Frontal cortex (tissue), 4 donors: ENCODE data around the gene PCBP3. TPM values are rescaled to one million over a fixed set of nuclear protein-coding genes. Genes with fewer than 3 reads are reported as not detected.
"Not testable (repeated sequence)": the region's sequence is repeated elsewhere in the genome, so short reads cannot be mapped to it uniquely, and the experiment has no call there.

Experiments
- DNase-seq, 2 donors: peaks; one replicate each; pipeline ENCODE4 v3.0.0; 2012; ENCODE audit warnings: low spot score in 2 of 2
- FAIRE-seq: peaks from 2 replicates; lab custom pipeline; 2012; peaks lifted over from hg19 to GRCh38; lab: Jason Lieb, UNC
- total RNA-seq: library from RNA; depleted of rRNA; stranded (reverse); fragments of >200 nt; gene quantifications from one replicate; pipeline ENCODE4 v1.2.3, GENCODE V29; 2014
- donor health status: control.
- donor health status: control.
- donor health status: control.

The PCBP3 gene
- total RNA-seq, 1 donor from 2014 or later = 7.3 TPM

DNA sequence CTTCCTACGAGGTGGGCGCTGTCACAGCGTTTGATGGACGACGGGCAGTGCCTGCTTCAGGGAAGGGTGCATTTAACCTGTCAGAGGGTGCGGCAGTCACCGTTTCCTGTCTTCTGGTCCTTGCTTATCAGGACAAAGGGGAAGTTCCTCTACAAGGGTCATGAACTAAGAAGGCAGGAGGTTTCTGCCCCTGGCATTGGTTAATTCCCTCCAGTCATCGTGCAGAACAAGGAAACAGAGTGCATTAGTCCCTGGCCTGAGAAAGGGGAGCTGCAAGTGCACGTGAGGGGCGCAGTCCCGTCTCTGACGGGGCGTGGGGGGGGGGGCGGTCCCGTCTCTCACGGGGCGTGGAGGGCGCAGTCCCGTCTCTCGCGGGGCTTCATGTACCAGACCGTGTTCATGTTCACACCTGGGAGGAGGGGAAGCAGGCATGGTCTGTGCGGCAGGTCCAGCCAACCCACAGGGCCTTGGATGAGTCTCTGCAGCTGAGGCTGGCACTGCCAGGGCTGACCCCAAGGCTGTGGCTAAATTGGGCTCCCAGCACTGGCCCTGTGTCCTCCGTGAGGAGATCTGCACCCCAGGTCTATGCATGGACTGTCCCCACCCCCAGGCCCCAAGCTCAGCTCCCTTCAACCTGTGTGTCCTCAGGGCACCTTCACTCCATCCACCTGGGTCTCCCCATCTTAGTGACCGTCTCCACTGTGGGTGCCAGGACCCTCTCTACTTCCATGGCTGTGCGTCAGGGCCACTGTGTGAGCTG is 248.8 kb downstream of the PCBP3 start:
- DNase-seq (no peak), FAIRE-seq (no peak)

DNA sequence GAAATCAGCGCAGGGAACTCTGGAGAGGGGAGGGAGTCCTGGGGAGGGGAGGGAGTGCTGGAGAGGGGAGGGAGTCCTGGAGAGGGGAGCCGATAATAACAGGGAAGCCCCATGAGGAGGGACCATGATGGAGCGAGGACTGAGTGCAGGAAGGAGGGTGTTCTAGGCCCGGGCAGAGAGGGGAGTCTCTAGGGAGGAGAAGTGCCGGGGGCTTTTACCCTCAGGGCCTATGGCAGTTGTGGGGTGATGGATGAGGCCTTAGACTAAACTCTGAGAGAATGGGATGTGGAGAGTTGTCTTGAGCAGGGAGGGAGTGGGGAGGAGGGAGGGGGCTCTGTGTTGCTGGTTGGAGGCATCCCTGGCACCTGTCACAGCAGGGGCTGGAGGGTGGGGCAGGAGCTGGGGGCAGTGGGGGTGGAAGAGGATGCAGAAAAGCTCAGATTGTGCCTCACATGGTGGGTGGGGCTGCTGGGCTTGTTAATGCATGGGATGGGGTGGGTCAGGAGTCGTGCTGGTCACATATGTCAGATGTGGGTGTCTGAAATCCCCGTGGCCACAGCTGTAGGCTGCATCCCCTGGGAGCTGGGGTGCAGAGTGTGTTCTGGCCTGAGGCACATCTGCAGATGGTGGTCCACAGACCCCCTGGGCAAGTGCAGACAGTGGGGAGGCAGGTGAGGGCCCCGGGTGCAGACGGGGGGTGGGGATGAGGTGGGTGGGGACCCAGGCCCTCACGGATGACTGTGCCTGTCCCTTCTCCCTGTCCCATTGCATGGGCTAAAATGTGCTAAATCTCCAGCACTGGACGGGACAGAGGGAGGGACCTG is 249.6 kb downstream of the PCBP3 start:
- FAIRE-seq (no peak), DNase-seq (no peak)

DNA sequence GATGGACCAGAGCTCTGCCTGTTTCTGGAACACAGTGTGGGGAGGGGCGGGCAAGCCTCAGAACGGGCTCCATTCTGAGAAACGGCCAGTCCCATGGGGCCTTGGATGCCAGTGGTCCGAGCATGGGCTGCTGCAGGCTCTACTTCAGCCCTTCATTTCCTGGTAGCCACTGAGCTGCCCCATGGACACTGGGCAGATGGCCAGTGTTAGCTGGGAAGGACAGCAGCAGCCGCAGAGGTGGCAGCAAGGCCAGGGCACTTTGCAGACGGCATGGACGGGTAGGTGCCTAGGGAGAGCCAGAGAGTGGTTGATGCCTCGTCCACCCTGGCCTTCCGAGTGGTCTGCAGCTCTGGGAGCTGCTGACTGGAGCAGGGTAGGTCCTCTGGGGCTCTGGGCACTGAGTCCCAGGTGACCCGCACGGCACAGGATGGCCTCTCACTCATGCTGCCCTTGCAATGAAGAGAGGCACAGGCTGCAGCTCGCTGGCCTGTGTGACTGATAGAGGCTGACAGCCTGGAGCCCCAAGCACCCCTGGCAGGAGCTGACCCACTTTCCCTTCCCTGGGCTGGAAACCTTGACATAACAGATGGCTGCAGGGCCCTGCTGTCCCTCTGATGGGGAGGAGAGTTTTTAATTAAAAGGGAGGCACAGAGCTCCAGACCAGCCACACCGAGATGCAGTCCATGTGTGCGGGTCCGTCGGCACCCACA is 250.4 kb downstream of the PCBP3 start:
- DNase-seq (no peak), FAIRE-seq (no peak)

DNA sequence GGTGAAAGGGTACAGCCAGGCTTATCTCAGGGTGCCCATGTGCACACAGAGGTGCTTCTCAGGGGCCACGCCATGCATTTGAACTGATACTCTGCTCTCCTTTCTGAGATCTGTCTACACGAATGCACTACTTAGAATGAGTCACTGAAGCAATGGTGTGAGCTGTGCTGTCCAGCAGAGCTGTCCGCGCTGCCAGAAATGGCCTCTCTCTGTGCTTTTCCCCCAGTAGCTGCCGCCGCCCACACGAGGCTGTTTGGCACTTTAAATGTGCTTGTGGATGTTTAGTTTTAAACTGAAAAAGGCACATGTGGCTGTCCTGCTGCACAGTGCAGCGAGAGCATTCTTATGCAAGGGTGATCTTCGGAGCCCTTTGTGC is 250.9 kb downstream of the PCBP3 start:
- FAIRE-seq = no peak
- peak in 1 of 2 donors; percentile 72 for DNase-seq

DNA sequence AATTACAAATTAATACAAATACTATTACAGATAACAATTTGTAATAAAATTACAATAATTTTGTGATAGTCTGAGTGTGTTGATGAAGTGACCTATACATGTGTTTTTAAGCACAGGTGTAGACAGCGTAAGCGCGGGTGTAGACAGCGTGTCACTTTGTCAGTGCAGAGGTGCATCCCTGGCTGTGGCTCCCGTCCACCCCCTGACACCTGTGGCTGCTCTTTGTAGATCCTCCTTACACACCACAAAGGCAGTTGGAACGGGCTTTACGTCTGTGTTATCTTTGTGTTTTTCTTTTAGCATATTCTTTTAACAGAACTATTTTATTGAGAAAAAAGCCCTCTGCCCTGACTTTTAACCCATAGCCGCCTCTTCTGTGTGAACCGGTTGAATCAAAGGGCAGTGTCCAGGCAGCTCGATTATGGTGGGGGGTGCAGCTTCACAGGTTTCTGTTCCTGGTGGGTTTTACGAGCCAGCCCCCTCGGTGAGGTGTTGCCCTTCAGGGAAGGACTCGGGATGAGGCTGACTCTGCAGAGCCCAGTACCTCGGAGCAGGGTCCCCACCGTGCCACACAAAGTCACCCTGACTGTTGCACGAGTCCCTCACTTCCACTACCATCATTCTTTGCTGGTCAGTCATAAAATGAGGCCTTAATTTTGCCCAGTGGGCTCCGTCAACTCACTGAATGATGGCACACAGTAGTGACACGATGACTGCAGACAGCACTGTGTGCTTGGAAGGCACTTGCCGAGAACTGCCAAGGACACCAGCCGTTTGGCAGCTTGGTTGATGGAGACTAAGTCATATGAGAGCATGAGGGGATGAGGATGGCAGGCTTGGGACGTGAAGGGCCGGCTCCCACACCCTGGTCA is 251.6 kb downstream of the PCBP3 start:
- DNase-seq = no peak
- FAIRE-seq = no peak

DNA sequence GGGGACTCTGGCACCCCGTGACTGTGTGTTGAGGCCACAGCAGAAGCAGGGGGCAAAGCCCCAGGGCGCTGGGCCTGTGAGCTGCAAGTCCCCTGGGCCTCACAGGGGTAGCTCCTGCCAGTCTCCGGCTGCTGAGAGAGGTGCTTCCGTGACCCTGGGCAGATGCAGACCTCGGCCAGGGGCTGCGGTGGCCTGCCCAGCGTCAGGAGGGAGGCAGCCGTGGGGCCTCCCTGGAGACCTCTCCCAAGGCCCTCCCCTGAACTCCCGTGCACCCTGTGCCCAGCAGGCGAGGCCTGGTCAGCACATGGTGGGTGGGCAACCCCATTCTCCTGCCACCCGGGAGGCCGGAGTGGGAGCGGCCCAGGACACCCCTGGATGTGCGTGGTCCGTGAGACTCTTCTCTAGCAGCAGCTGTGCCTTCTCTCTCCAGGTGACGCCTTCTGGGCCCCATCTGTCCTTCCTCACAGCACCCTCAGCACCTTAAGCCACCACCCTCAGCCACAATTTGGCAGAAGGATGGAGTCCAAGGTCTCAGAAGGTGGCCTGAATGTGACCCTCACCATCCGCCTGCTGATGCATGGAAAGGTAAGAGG is 252.3 kb downstream of the PCBP3 start:
- no peak for DNase-seq
- no peak for FAIRE-seq

DNA sequence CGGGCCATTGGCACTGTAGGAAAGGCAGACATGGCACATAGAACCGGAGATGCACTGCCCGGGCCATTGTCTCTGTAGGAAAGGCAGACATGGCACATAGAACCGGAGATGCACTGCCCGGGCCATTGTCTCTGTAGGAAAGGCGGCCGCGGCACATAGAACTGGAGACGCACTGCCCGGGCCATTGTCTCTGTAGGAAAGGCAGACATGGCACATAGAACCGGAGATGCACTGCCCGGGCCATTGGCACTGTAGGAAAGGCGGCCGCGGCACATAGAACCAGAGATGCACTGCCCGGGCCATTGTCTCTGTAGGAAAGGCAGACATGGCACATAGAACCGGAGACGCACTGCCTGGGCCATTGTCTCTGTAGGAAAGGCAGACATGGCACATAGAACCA is 252.9 kb downstream of the PCBP3 start:
- FAIRE-seq = not testable (repeated sequence)

DNA sequence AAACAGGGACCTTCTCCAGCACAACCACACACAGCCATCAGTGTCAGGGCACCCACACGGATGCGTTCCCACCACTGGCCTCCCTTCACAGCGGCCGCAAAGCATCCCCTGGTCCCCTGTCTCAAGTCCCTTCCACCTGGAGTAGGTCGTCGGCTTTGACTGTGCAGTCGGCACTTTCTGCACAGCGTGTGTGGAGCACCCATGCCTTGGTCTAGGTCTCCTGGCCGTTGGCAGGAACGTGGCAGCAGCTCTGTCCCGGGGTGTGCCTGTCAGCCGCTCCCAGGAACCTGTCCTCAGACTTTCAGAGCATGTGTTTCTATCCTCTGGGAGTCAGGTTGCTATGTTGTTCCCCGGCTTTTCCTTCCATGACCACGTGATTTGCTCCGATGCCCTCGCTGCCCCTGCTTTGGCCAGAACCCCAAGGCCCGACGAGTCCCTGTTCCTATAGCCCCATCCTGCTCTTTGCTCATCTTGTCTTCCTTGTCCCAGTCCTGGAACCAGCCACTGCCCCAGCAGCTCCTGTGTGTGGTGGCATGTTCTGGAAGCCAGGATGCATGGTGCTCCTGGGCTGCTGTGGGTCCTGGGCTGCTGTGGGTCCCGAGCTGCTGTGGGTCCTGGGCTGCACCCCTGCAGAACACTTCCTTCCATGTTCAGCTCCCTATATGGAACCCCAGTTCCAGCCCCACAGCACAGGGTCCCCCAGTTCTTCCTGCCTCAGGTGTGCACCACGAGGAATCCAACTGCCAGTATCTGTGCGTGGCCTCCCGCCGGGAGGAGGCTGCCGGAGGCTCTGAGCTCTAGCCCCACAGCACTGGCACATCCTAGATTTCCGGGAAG is 253.9 kb downstream of the PCBP3 start:
- DNase-seq (no peak), FAIRE-seq (no peak)

More for the DNA sequence above, 252.9 kb downstream of the PCBP3 start:
- DNase-seq = not testable (repeated sequence)

DNA sequence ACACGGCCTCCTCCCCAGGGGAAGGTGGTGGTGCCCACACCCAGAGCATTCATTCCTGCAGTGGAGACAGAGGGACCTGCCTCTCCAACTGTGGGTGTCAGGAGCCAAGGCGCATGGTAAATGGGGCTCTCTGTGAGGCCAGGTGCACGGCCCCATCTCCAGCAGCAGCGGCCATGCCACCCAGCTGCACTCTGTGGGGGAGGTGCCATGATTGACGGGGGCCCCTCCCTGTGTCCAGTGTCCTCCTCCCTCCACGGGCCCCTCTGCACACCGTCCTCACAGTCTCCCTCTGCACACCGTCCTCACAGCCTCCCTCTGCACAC is 254.5 kb downstream of the PCBP3 start:
- FAIRE-seq = no peak
- DNase-seq = no peak

DNA sequence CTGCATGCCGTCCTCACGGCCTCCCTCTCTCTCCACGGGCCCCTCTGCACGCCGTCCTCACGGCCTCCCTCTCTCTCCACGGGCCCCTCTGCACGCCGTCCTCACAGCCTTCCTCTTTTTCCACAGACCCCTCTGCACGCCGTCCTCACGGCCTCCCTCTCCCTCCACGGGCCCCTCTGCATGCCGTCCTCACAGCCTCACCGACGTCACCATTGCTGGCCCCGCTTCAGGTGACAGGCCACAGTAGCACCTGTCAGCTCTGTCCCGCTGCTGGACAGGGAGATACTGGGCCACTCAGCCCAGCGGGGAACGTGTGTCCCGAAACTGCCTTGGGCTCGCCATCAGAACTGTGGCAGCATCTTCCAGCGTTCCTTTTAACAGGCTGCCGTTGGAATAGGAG is 255.3 kb downstream of the PCBP3 start:
- no peak for DNase-seq
- no peak for FAIRE-seq

DNA sequence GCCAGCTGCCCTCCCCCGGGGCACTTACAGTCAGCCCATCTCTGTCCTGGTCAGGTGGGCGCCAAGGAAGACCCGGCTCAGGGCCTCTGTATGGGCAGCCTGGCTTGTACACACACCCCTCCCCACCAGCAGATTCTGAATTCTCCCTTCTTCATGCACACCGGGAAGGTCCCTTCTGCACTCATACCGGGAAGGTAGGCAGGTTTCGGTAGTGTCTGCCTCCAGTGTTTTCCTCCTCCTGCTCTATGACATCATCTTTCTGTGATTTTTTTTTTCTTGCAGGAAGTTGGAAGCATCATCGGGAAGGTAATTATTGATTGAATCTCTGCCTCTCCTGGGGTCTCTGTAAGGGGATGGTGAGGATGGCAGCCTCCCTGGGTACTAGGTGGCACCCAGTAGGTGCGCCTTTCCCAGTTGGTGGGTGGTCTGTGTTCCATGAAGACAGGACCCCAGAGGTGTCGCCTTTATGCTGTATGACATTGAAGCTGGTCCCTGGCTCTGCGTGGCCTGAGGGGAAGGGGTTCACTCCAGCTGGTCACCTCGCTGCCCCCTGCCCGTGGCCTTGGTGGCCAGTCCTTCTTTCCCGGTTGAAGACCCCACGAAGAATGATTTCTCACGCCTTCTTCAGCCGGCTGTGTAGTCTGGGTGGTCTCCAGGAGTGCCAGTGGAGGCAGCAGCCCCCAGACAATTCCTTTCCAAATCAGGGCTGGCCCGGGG is 255.9 kb downstream of the PCBP3 start:
- no peak for DNase-seq
- FAIRE-seq = no peak

DNA sequence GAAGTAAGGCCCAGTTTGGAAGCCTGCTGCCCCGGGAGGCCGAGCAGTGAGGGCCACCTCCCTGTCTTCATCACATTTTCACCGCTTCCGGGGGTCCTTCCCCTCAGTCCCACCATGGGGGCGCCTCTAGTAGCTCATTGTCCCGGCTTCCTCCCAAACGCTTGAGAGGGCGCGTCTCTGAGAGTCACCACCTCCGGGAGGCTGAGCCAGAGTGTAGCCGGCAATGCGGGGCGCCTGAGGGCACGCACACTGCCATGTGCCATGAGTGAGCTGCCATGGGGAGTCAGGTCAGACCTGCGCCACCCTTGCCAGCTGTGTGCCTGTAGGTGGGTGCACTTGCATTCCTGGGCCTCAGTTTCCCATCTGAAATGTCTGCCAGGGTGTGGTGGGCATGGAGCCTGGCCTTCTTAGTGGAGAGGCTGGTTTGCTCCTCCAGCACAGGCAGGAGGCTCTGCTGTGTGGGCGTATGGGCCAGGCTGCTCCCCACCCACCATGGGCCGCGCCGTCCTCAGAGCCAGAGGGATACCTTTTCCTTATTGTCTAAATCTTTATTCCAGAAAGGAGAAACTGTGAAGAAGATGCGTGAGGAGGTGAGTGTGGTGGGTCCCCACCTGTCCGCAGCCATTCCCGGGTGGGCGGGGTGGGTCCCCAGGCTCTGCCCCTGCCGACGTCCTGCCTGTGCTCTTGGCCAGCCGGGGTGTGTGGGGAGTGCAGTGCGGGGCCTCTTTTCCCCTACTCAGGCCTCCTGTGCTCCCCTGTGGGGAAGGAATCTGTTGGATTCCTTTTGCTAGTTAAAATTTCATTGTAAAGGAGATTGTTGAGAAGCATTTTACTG is 256.7 kb downstream of the PCBP3 start:
- DNase-seq = no peak

DNA sequence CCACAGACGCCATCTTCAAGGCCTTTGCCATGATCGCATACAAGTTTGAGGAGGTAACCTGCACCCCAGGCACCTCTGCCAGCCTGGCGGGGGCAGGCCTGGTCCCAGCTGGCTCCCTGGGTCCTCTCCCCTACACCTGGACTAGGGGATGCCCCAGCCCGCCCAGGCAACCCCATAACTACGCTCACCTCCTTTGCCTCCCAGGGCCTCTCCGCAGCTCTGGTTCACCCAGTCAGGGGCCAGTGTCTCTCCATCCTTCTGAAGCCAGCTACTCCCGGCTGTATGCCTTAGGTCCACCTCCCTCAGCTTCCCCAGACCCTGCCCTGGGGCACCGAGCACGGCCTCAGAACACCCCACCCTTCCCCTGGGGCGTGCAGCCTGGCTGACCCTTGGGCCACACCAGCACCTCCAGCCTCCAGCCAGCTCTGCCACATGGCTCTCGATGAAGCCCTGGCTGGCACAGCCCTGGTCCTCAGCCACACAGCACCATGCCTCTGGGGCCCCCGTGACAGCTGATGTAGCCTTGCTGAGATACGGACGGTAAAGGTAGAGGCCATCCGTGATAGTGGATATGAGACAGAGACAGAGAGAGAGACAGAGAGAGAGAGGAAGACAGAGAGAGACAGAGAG is 257.7 kb downstream of the PCBP3 start:
- DNase-seq (no peak), FAIRE-seq (no peak)

More for the DNA sequence above, 256.7 kb downstream of the PCBP3 start:
- no peak for FAIRE-seq

DNA sequence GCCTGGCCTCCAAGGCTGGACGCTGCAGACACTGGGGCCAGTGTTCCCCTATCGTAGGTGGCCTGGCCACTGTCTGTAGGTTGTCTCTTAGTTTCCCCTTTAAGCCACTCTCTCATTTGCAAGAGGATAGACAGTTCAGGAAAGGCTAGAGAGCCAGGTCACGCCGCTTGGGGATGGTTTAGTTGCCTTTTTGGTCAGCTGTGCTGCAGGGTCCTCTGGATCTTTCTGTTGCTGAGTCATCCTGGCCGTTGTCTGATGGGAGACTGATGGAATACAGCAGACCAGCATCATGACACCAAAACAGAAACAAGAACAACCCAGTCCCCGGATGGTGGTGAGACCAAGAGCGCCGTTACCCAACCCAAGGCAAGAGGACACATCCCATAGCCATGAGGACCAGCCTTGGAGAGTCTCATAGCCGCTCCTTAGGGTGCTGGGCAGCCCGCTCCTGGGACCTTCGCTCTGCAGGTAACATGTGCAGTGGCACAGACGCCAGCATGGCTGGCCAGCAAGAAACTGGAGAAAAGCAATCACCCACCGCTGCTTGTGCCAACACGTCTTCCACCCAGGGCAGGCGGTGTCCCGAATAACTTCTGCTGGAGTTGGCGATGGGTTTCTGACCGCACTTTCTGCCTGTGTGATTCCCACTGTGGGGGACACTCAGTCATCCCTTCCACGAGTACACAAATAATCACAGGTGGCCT is 258.9 kb downstream of the PCBP3 start:
- DNase-seq (no peak), FAIRE-seq (no peak)

DNA sequence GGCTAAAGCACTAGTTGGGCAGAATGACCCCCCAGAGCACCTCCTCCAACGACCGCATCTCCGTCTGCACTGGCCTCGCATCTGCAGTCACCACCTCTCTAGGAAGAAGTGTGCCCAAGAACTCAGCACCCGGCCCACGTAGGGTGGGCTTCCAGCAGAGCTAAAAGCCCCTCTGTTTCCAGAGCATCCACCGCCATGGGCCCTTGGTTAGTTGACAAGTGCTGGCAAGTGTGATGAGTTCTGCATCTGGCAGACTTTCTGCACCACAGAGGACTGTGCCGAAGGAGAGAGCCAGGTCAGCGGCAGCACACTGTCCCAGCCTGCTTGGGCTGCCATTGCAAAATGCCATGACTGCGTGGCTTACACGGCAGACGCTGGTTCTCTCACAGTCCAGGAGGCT is 261.7 kb downstream of the PCBP3 start:
- FAIRE-seq (no peak), DNase-seq (no peak)

DNA sequence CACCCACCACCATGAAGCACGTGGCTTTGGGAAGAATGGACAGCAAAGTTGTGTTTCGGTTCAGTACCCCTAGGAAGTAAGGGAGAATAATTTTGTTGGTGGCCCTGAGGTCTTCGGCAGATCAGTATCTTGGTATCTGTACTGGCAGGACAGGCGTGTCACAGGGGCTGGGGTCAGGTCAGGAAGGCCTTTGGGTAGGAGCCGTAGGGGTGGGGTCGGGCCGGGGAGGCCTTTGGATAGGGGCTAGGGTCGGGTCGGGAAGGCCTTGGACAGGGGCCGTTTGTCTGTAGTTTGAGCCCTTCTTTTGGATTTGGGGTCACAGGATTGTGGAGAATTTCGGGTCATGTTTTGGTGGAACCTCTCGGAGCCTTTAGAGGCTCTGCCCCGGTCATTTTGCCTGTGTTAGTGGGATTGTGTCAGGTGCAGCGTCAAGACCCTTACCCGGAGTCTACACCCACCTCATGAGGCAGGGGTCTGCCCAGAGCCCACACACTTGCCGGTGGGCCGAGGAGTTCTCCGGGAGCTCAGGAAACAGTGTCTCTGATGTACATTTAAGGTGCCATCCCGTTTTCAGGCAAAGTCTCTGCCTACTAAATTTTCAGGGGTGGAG is 262.8 kb downstream of the PCBP3 start:
- FAIRE-seq (no peak), DNase-seq (no peak)
